Parathyroid adenoma (tissue), 2 donors: ENCODE data around the gene SPINK1.

Experiments used
- H2AFZ ChIP-seq: fragments of 300-600 bp; sonication (generic); one replicate; pipeline ENCODE4 v1.7.0; 2017; ENCODE audit warnings: antibody characterized with exemption, mild to moderate bottlenecking
- H3K27ac ChIP-seq: fragments of 300-600 bp; sonication (generic); one replicate; pipeline ENCODE4 v1.7.0; 2017
- H3K27me3 ChIP-seq: fragments of 300-600 bp; sonication (generic); one replicate; pipeline ENCODE4 v1.7.0; 2017; ENCODE audit warnings: low read length; ENCODE audit not compliant: control insufficient read depth, insufficient read depth
- H3K36me3 ChIP-seq: fragments of 300-600 bp; sonication (generic); one replicate; pipeline ENCODE4 v1.7.0; 2017; ENCODE audit warnings: low read length; ENCODE audit not compliant: control insufficient read depth, insufficient read depth
- H3K4me1 ChIP-seq: fragments of 300-600 bp; sonication (generic); one replicate; pipeline ENCODE4 v1.7.0; 2017; ENCODE audit warnings: control low read depth
- H3K4me2 ChIP-seq: fragments of 300-600 bp; sonication (generic); one replicate; pipeline ENCODE4 v1.7.0; 2017; ENCODE audit warnings: low read length
- H3K4me3 ChIP-seq: fragments of 300-600 bp; sonication (generic); one replicate; pipeline ENCODE4 v1.7.0; 2017; ENCODE audit warnings: low read depth, low read length
- H3K79me2 ChIP-seq: fragments of 300-600 bp; sonication (generic); one replicate; pipeline ENCODE4 v1.7.0; 2017; ENCODE audit warnings: control low read depth
- H3K9ac ChIP-seq: fragments of 300-600 bp; sonication (generic); one replicate; pipeline ENCODE4 v1.7.0; 2017; ENCODE audit warnings: mild to moderate bottlenecking
- H3K9me3 ChIP-seq: fragments of 300-600 bp; sonication (generic); one replicate; pipeline ENCODE4 v1.7.0; 2017; ENCODE audit warnings: low read length; ENCODE audit not compliant: control insufficient read depth
- CTCF ChIP-seq: fragments of 300-600 bp; sonication (generic); IDR thresholded peaks from one replicate; pipeline ENCODE4 v1.7.0; 2017; ENCODE audit warnings: antibody characterized with exemption, mild to moderate bottlenecking
- donor health status: primary hyperparathyroidism.

Gene SPINK1

GRCh38 chr5:147780924-147781573, 50.4 kb downstream of the SPINK1 start:
- H3K9ac ChIP-seq, result no peak overlapping the region
- no peak overlapping the region for H3K27ac ChIP-seq
- no peaks in the 10 kb centered on the region for H3K79me2 ChIP-seq
- H3K27me3 ChIP-seq, result no peaks in the 10 kb centered on the region
- no peak overlapping the region for H3K4me2 ChIP-seq
- no peaks in the 10 kb centered on the region for H3K36me3 ChIP-seq
- H2AFZ ChIP-seq, result peak overlapping the region; percentile 5
- no peaks in the 10 kb centered on the region for H3K9me3 ChIP-seq
- TF ChIP-seq CTCF, result no peak
- no peak overlapping the region for H3K4me3 ChIP-seq
- peaks cover 3% of the 10 kb centered on the region for H3K4me1 ChIP-seq

GRCh38 chr5:147779694-147780093, 51.8 kb downstream of the SPINK1 start:
- TF ChIP-seq CTCF, result no peak
- Histone ChIP-seq H3K79me2 (no peaks in the 10 kb centered on the region), H3K9ac (no peak overlapping the region), H2AFZ (no peak overlapping the region), H3K27ac (no peak overlapping the region), H3K4me3 (no peak overlapping the region), H3K27me3 (no peaks in the 10 kb centered on the region), H3K9me3 (no peaks in the 10 kb centered on the region), H3K4me1 (peaks cover 4% of the 10 kb centered on the region), H3K4me2 (no peak overlapping the region), H3K36me3 (no peaks in the 10 kb centered on the region)

- no peak overlapping the region for H3K4me2 ChIP-seq
Observed at GRCh38 chr5:147776989-147777388, 54.5 kb downstream of the SPINK1 start.

More at GRCh38 chr5:147776989-147777388, 54.5 kb downstream of the SPINK1 start:
- H3K79me2 ChIP-seq, result no peaks in the 10 kb centered on the region
- no peak overlapping the region for H3K27ac ChIP-seq
- no peaks in the 10 kb centered on the region for H3K9me3 ChIP-seq
- no peak overlapping the region for H2AFZ ChIP-seq
- H3K4me3 ChIP-seq, result no peak overlapping the region
- peaks cover 5% of the 10 kb centered on the region for H3K4me1 ChIP-seq
- no peaks in the 10 kb centered on the region for H3K27me3 ChIP-seq
- H3K9ac ChIP-seq, result no peak overlapping the region
- no peaks in the 10 kb centered on the region for H3K36me3 ChIP-seq
- TF ChIP-seq CTCF, result no peak
